COLO668 (cell line): Measurements from ENCODE around the gene PLXNA1.

ENCODE experiments used
- DNase-seq: peaks from one replicate; lab custom pipeline; 2025; ENCODE audit not compliant: unreplicated experiment; lab: John Stamatoyannopoulos, UW

PLXNA1 gene

GRCh38 chr3:126985132-126985985 lies 2.4 kb downstream of the PLXNA1 start:
- DNase-seq: no peak

GRCh38 chr3:126986001-126986400 lies 3.1 kb downstream of the PLXNA1 start:
- no peak for DNase-seq

- no peak for DNase-seq
These were observed 4.2 kb downstream of the PLXNA1 start for GRCh38 chr3:126987129-126987528.

- DNase-seq: no peak
These were observed 4.7 kb downstream of the PLXNA1 start for GRCh38 chr3:126987596-126987995.

GRCh38 chr3:126988451-126989021 lies 5.6 kb downstream of the PLXNA1 start:
- no peak for DNase-seq

GRCh38 chr3:126989316-126990023 lies 6.6 kb downstream of the PLXNA1 start:
- DNase-seq: no peak

- no peak for DNase-seq
These were observed 7.2 kb downstream of the PLXNA1 start for GRCh38 chr3:126990024-126990700.

- DNase-seq: no peak
These were observed 8.0 kb downstream of the PLXNA1 start for GRCh38 chr3:126990890-126991289.

GRCh38 chr3:126991366-126992200 lies 8.7 kb downstream of the PLXNA1 start:
- no peak for DNase-seq

GRCh38 chr3:126992216-126992615 lies 9.3 kb downstream of the PLXNA1 start:
- DNase-seq: no peak

- DNase-seq: no peak
These were observed 9.9 kb downstream of the PLXNA1 start for GRCh38 chr3:126992776-126993175.

GRCh38 chr3:126993436-126993835 lies 10.5 kb downstream of the PLXNA1 start:
- DNase-seq: no peak

- no peak for DNase-seq
These were observed 11.8 kb downstream of the PLXNA1 start for GRCh38 chr3:126994661-126995245.

GRCh38 chr3:126995254-126995780 lies 12.4 kb downstream of the PLXNA1 start:
- no peak for DNase-seq

- no peak for DNase-seq
These were observed 13.1 kb downstream of the PLXNA1 start for GRCh38 chr3:126995926-126996512.

- DNase-seq: no peak
These were observed 14.0 kb downstream of the PLXNA1 start for GRCh38 chr3:126996905-126997304.

GRCh38 chr3:126997455-126998038 lies 14.6 kb downstream of the PLXNA1 start:
- DNase-seq: no peak

- peak; percentile 30 for DNase-seq
These were observed 15.4 kb downstream of the PLXNA1 start for GRCh38 chr3:126998320-126998719.

GRCh38 chr3:126998728-126999127 lies 15.8 kb downstream of the PLXNA1 start:
- peak; percentile 31 for DNase-seq
